RPMI8226 (cell line): ENCODE measurements around the gene CPE.

Source experiments
- DNase-seq: peaks from one replicate; pipeline ENCODE4 v3.0.0-alpha.2; 2015

Gene CPE

GRCh38 chr4:165516281-165516833, 137.5 kb downstream of the CPE start:
- DNase-seq: no peak

- DNase-seq: no peak
Observed at GRCh38 chr4:165517216-165517615, 138.4 kb downstream of the CPE start.

- no peak for DNase-seq
Observed at GRCh38 chr4:165518024-165518616, 139.3 kb downstream of the CPE start.

GRCh38 chr4:165518686-165519085, 139.9 kb downstream of the CPE start:
- no peak for DNase-seq

GRCh38 chr4:165519591-165519990, 140.8 kb downstream of the CPE start:
- DNase-seq: no peak

GRCh38 chr4:165520086-165520485, 141.3 kb downstream of the CPE start:
- no peak for DNase-seq

DNA sequence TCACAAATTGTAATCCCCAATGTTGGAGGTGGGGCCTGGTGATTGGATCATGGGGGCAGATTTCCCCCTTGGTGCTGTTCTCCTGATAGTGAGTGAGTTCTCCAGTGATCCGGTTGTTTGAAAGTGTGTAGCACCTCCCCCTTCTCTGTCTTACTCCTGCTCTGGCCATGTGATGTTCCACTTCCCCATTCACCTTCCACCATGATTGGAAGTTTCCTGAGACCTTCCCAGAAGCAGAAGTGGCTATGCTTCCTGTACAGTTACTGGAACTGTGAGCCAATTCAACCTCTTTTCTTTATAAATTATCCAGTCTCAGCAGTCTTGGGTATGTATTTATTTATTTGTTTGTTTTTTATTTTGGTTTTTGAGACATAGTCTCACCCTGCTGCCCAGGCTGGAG, 143.2 kb downstream of the CPE start:
- DNase-seq: no peak

DNA sequence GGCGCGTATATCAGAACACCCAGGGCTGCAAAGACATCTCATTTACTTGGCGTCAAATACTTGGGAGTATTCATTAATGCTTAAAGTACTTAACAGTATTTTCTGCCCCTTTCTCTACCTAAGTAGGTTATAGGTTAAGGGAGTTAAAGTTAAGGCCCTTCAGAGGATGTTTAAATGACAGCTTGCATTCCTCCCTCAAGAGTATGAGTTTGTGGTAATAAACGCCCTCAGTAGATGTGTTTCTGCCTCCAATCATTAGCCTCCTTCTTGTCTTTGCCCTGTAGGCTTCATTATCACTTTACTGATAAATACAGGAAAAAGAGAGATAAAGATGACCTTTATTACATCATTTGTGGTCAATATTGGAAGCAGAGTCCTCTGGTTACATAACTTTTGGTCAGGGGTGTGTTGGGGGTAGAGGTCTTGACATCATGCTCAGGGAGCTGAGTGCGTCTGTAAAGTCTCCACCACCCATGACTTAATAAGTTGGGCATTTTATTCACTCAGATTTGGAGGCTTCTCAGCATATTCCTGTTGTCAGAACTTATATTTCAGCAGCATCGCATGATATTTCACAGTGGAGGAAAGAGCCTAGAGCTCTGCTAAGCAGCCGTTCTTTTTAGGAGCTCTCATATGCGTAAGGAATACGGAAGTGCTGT, 145.9 kb downstream of the CPE start:
- DNase-seq: no peak

GRCh38 chr4:165532976-165533375, 154.2 kb downstream of the CPE start:
- DNase-seq: no peak

- DNase-seq: peak; percentile 13
Observed at GRCh38 chr4:165537028-165537648, 158.3 kb downstream of the CPE start.

- no peak for DNase-seq
Observed at GRCh38 chr4:165539801-165540200, 161.0 kb downstream of the CPE start.

DNA sequence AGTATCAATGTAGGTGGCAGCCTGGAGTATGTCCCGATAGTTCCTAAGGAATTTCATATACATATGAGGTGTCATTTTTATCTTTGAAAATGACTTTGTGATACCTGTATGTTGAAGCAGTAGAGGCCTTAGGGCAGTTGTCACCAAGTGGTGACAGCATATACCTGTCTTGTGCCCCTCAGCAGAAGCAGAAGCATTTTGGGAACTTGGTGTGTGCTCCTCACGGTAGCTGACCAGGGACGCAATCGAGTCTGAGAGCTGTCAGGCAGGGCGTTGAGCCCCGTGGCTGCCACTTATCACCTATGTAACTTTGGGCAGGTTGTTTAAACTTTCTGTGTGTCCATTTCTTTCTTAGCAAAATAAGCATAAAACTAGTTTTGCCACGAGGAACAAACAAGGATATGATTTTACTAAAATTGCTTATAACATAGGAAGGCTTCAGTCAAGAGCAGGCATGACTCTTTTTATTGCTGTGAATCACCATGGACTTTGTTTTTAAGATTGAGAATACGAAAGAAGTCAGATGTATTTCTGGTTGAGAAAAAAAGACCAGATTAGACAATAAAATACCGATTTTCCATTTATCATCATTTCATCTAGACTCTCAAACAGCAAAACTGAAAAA, 161.5 kb downstream of the CPE start:
- no peak for DNase-seq

DNA sequence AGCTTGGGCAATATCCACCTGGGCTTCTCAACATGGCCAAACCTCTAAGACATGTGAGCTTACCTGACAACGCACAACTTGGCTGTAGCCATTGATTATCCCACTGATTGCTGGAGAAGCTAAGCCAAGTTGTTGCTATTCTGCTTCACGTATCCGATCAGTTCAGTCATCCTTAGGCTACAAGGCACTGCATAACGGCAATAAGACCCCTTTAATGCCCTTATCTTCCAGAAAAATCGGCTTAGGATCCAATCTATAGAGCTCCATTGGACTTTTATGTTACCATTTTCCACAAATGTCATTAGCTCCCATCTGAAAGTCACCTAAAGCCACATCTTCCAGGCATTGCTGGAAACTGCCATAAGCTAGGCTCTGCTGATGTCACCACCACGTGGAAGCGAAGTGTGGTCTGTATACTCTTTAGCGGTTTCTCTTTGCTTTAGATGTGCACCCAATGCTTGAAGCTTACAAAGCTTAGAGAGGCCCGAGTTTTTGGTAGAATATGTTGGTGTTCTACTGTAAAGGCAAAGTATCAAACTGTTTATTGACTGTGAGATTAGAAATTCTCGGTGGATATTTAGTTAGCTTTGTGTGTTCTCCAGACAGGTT, 163.1 kb downstream of the CPE start:
- DNase-seq: no peak

DNA sequence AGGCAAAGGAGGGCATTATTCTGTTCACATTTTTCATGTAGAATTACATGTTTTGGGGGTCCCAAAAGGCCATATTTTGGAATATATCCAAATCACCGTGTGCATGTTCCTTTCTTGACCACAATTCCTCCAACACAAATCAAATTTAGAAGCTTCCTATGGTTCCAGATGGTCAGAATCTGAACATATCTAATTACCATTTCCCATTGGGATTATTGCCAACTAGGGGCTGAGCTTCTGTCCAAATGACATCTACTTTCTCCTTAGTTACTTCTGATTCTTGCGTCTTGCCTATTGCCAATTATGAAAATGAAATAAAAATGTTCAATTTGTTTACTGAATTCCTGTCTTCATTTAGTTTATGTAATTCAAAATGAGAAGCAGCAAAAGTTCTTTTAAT, 163.7 kb downstream of the CPE start:
- DNase-seq: no peak
